Measurements from ENCODE around the gene XYLT1.

The XYLT1 gene

DNA sequence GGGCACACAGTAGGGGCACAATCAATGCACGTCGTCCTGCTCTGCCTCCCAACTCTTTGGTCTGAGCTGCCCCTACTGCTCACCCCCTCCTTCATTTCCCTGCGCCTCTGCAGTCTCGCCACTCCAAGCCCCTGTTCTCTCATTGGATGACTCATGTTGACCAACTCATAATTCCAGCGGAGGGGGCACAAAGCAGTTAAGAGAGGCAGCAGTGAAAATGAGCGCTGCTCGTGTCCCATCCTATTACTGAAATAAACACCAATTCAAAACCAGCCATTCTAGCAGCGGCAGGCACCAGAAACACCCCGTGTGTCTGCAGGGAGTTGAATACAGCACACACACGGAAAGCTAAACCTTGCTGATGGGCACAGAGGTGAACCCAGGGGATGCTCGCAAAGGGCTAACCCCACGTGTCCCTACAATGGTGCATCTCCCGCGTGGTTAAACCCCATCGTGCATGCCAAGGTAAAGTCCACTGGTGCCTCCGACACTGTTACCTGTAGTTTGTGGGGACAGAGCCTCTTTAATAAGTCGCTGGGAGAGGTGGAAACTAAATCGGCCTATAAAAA is 310.4 kb downstream of the XYLT1 start:
- TF ChIP-seq POLR2A (IDR thresholded peaks at IDR 0.05; ENCODE audit: low read depth, low read length), result no peak
- DNase-seq (ENCODE audit: insufficient read length, low spot score) (no peak), FAIRE-seq (no peak)

DNA sequence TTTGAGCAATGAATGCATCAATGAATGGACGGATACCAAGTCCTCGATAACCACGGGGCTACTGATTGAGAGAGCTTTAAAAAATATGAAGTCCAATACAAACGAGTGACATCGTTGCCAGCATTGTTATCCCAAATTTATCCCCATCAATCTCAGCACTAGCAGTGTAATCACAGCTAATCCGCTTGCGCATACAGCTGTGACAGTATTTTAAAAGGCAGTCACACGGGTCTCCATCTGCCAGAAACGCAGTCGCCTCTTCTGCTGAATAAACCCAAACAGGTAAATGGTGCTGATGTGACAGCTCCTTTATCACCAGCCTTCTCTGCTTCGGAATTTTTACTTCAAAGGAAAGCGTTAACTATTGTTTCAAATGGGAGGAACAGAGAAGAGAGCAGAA is 311.1 kb downstream of the XYLT1 start:
- no peak for FAIRE-seq
- TF ChIP-seq POLR2A (IDR thresholded peaks at IDR 0.05; ENCODE audit: low read depth, low read length), result no peak
- DNase-seq (ENCODE audit: insufficient read length, low spot score), result no peak

- no peak for FAIRE-seq
- no peak for DNase-seq (ENCODE audit: insufficient read length, low spot score)
- no peak for TF ChIP-seq POLR2A (IDR thresholded peaks at IDR 0.05; ENCODE audit: low read depth, low read length)
These were observed 314.8 kb downstream of the XYLT1 start for GRCh38 chr16:17155936-17156335.

DNA sequence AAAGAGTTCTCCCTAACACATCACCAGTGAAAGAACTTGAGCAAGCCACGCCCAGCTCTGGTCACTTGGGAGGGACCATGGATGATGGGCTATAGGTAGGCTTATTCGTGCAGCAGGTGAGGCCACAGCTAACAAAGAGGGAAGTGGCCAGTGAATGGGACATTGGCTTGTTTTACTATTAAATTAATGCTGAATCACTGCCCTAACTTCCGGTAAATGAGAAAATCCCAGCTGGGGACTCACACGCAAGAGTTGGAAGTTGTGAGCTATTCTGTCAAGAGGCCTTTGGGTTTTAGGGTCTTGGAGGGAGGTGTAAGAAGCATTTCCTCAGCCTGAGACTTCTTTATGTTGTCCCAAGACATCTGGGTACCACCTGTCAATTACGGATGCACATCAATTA is 315.3 kb downstream of the XYLT1 start:
- DNase-seq (ENCODE audit: insufficient read length, low spot score) (no peak), FAIRE-seq (no peak)
- TF ChIP-seq POLR2A (IDR thresholded peaks at IDR 0.05; ENCODE audit: low read depth, low read length), result no peak

DNA sequence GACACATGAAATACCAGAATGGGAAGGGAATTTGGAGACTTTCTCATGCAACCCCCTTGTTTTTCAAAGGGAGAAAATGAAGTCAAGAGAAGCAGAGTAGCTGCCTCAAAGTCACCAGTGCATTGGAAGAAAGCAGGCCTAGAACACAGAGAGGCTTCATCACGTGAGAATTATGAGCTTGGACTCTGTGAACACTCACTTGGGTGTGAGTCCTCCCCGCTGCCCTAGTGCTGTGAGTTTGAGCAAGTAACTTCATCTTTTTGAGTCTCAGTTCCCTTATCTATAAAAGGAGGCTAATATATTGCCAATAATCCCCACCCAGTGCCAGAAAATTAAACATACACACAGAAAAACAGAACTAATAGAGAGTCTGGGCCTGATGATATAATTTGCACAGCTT is 315.8 kb downstream of the XYLT1 start:
- no peak for TF ChIP-seq POLR2A (IDR thresholded peaks at IDR 0.05; ENCODE audit: low read depth, low read length)
- DNase-seq (ENCODE audit: insufficient read length, low spot score), result no peak
- FAIRE-seq, result no peak

DNA sequence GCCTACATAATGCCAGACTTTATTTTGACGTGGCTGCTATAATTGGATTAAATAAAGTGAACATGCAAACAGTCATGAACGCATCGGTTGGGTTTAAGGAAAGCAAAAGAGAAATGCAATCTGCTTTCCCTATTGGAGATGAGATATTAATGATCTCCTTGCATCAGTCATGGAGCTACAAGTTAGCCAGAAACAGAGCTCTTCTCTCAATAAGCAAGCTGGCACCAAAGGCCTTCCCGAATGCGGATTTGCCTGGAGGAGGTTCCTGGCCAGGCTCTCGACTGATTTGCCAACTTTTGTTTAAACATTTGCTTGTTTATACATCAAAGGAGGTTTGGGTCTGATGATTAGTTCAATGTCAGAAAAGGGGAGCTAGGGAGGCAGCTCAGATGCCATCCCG is 318.4 kb downstream of the XYLT1 start:
- no peak for TF ChIP-seq POLR2A (IDR thresholded peaks at IDR 0.05; ENCODE audit: low read depth, low read length)
- DNase-seq (ENCODE audit: insufficient read length, low spot score), result no peak
- no peak for FAIRE-seq

GRCh38 chr16:17151335-17151734 is 319.4 kb downstream of the XYLT1 start:
- TF ChIP-seq POLR2A (IDR thresholded peaks at IDR 0.05; ENCODE audit: low read depth, low read length), result no peak
- no peak for DNase-seq (ENCODE audit: insufficient read length, low spot score)

GRCh38 chr16:17149904-17150483 is 320.8 kb downstream of the XYLT1 start:
- FAIRE-seq (no peak), DNase-seq (ENCODE audit: insufficient read length, low spot score) (no peak)
- TF ChIP-seq POLR2A (IDR thresholded peaks at IDR 0.05; ENCODE audit: low read depth, low read length), result no peak

More at GRCh38 chr16:17151335-17151734, 319.4 kb downstream of the XYLT1 start:
- FAIRE-seq, result no peak

GRCh38 chr16:17147942-17148341 is 322.8 kb downstream of the XYLT1 start:
- DNase-seq (ENCODE audit: insufficient read length, low spot score) (no peak), FAIRE-seq (no peak)
- TF ChIP-seq POLR2A (IDR thresholded peaks at IDR 0.05; ENCODE audit: low read depth, low read length), result no peak

DNA sequence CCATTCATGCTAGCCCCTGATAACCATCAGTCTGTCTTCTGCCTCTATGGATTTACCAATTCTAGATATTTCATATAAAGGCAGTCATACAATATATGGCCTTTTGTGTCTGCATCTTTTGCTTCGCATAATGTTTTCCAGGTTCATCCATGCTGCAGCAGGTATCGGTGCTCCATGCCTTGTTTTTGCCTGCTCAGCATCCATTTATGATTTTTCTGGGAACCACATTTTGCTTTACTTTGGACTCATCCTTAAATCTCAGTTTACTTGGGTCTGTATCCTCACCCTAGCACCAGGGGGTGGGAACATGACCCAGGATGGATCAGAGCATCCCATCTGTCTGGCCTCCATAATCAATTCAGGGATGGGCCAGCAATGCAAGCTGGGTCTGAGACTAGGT is 325.7 kb downstream of the XYLT1 start:
- FAIRE-seq, result no peak
- TF ChIP-seq POLR2A (IDR thresholded peaks at IDR 0.05; ENCODE audit: low read depth, low read length), result no peak
- no peak for DNase-seq (ENCODE audit: insufficient read length, low spot score)

GRCh38 chr16:17144431-17144830 is 326.3 kb downstream of the XYLT1 start:
- FAIRE-seq (no peak), DNase-seq (ENCODE audit: insufficient read length, low spot score) (no peak)
- TF ChIP-seq POLR2A (IDR thresholded peaks at IDR 0.05; ENCODE audit: low read depth, low read length), result no peak

GRCh38 chr16:17143546-17144419 is 327.0 kb downstream of the XYLT1 start:
- TF ChIP-seq POLR2A (IDR thresholded peaks at IDR 0.05; ENCODE audit: low read depth, low read length), result no peak
- no peak for DNase-seq (ENCODE audit: insufficient read length, low spot score)
- FAIRE-seq, result no peak

DNA sequence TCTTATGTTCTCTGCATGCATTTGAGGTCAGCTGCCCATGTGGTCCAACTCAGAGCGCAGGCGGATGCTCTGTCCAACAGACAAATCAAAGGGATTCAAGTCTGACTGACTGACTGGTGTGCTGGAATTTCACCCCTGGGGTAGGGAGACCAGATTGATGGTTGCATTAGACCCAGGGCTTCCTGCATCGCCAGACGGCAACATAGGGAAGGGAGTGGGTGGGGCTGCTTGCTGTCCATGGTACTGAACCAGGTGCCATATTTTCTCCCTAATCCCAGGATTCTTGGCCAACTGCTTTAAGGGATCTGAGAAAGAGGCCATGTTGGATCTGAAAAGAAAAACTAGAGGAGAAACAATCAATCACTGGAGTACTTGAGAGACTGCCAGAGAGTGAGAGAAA is 332.0 kb downstream of the XYLT1 start:
- no peak for TF ChIP-seq POLR2A (IDR thresholded peaks at IDR 0.05; ENCODE audit: low read depth, low read length)
- no peak for FAIRE-seq
- DNase-seq (ENCODE audit: insufficient read length, low spot score), result no peak

- FAIRE-seq (no peak), DNase-seq (ENCODE audit: insufficient read length, low spot score) (no peak)
- no peak for TF ChIP-seq POLR2A (IDR thresholded peaks at IDR 0.05; ENCODE audit: low read depth, low read length)
These were observed 335.3 kb downstream of the XYLT1 start for GRCh38 chr16:17135439-17135838.

DNA sequence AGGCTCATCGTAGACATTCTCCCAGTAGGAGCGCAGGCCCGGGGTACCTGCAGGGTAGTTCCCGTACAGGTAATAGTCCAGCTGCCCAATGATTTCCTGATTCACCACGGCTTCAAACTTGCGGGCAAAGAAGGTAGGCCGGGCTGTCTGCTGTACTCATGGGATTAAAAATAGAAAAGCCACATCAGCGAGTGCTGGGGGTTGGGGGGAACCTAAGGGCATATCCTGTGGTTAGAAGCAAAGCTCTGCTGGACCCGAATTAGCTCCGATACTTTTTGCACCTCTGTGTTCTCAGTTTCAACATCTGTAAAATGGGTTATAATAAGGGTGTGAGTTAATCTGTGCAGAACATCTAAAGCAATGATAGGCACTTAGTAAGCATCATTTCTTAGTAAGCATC is 336.2 kb downstream of the XYLT1 start:
- DNase-seq (ENCODE audit: insufficient read length, low spot score) (no peak), FAIRE-seq (no peak)
- TF ChIP-seq POLR2A (IDR thresholded peaks at IDR 0.05; ENCODE audit: low read depth, low read length), result no peak
